ENCODE results near the gene MBD3L5. TPM values are rescaled to one million over a fixed set of nuclear protein-coding genes. Genes with fewer than 3 reads are reported as not detected.
A peak's percentile ranks its signal among the peaks of the same experiment; 100 is the strongest.
"Not testable (repeated sequence)": the region's sequence is repeated elsewhere in the genome, so short reads cannot be mapped to it uniquely, and the experiment has no call there.

The MBD3L5 gene
- total and polyA plus RNA-seq, 5 experiments from 2014 or later = not detected

DNA sequence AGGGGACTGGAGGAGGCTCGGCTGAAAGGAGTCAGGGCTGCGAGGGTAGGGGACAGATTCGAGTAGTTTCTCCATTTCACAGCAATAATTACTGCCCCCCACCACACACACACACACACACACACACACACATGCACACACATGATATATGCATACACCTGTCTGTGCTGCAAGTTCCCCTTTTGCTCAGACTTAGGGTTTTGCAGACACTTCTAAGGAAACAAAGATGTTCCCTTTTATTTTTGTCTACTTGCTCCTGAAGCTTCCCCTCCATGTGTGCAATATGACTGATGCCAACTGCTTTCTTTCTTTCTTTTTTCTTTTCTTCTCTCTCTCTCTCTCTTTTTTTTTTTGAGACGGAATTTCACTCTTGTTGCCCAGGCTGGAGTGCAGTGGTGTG, 22.5 kb upstream of the MBD3L5 start:
- POLR2A ChIA-PET = no interaction called here
- DNase-seq (no peak), ATAC-seq (no peak)
- H3K9me3 Mint-ChIP-seq = no peaks in the 10 kb centered on the region
- H3K27ac Mint-ChIP-seq = peak overlapping the region in 2 of 10 donors; percentile 43 to 66
- no peaks in the 10 kb centered on the region for H3K36me3 Mint-ChIP-seq
- H3K4me1 Mint-ChIP-seq = peaks cover 14 to 50% (median 46%) of the 10 kb centered on the region in 4 donors
- no peaks in the 10 kb centered on the region for H3K27me3 Mint-ChIP-seq
- peak overlapping the region in 6 of 10 donors; percentile 14 to 77 (median 30) for H3K4me3 Mint-ChIP-seq

DNA sequence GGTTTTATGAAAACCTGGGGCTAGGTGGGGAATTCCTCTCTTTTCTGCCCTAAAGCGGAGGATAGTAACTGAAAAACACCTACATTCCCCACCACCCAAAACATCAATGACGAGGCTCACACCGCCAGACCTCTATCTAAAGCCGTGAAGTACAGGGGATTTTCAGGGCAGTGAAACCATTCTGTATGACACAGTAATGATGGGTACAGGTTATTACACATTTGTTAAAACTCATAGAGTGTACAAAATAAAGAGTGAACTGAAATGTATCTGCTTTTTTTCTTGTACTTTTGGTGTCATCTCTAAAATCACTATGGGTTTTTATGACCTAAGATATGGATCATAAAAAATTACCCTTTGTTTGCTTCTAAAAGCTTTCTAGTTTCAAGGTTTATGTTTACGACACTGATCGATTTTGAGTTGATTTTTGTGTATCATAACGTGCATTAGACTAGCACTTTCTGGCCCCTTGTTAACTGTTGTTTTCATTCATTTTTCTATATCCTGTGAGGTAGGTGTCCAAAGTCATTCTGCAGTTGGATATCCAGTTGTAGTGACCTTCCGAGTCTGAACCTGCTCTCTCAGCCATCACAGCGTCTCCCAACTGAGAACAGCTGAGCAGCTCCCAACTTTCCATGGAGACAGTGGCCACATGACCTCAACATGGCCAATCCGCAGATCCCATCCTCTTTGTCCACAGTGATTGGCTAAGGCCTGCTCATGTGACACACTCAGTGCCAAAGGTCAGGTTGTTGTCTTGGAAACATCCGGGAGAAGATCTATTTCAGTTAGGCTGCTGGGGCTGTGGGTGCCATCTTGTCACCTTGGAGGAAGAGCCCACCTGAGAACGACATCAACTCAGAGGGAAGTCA, 19.4 kb upstream of the MBD3L5 start:
- POLR2A ChIA-PET = no interaction called here
- ATAC-seq (no peak), DNase-seq (no peak)
- peak overlapping the region in 3 of 10 donors; percentile 27 to 43 (median 31) for H3K27ac Mint-ChIP-seq
- peak overlapping the region in 3 of 10 donors; percentile 14 to 24 (median 14) for H3K4me3 Mint-ChIP-seq
- H3K36me3 Mint-ChIP-seq = no peaks in the 10 kb centered on the region
- peaks cover 0 to 3% (median 0%) of the 10 kb centered on the region in 9 donors for H3K9me3 Mint-ChIP-seq
- H3K27me3 Mint-ChIP-seq = no peaks in the 10 kb centered on the region
- peaks cover 11 to 56% (median 51%) of the 10 kb centered on the region in 4 donors for H3K4me1 Mint-ChIP-seq

DNA sequence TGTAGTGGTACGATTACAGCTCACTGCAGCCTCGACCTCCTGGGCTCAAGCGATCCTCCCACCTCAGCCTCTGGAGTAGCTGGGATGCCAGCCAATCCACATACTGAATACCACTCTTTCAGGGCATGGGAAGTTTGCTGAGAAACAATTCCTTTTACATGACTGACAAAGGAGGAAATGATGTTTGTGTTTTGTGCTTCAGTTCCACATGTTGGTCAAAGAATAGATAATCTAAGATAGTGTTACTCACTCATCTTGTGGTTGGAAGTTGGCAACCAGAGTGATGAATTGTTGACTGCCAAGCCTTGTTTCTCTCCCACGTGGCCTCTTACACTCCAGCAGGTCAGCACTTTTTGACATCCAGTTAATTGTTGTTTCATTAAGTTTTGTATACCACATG, 16.7 kb upstream of the MBD3L5 start:
- Mint-ChIP-seq H3K4me3 (peak overlapping the region in 1 of 10 donors; percentile 14), H3K27me3 (no peaks in the 10 kb centered on the region), H3K36me3 (no peaks in the 10 kb centered on the region), H3K27ac (peak overlapping the region in 7 of 10 donors; percentile 0 to 64 (median 51)), H3K9me3 (peaks cover 0 to 3% (median 0%) of the 10 kb centered on the region in 9 donors), H3K4me1 (peaks cover 8 to 37% (median 35%) of the 10 kb centered on the region in 4 donors)
- ATAC-seq (peak in 1 of 2 donors; percentile 23), DNase-seq (no peak)
- POLR2A ChIA-PET = no interaction called here

DNA sequence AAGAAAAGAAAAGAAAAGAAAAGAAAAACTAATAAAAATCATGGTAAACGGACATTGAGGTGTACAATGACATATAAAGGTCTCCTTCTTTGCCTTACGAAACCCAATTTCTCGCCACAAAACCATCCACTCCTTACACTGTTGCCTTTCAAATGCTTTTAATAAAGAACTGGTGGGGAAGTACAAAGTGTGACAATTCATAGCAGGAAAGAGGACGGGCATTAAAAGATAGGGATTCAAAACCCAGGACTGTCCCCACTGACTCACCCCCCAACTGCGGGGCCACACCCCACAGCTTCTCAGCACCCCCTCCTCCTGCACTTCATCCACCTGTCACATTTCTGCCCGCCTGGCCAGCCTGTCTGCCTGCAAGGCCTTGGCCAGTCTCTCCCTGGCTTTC, 11.6 kb upstream of the MBD3L5 start:
- ATAC-seq (no peak), DNase-seq (no peak)
- no peak overlapping the region for H3K27ac Mint-ChIP-seq
- H3K4me1 Mint-ChIP-seq = peaks cover 0 to 8% (median 3%) of the 10 kb centered on the region in 4 donors
- H3K9me3 Mint-ChIP-seq = peaks cover 0 to under 1% (median 0%) of the 10 kb centered on the region in 9 donors
- H3K36me3 Mint-ChIP-seq = no peaks in the 10 kb centered on the region
- no peaks in the 10 kb centered on the region for H3K27me3 Mint-ChIP-seq
- POLR2A ChIA-PET = no interaction called here
- H3K4me3 Mint-ChIP-seq = no peak overlapping the region

DNA sequence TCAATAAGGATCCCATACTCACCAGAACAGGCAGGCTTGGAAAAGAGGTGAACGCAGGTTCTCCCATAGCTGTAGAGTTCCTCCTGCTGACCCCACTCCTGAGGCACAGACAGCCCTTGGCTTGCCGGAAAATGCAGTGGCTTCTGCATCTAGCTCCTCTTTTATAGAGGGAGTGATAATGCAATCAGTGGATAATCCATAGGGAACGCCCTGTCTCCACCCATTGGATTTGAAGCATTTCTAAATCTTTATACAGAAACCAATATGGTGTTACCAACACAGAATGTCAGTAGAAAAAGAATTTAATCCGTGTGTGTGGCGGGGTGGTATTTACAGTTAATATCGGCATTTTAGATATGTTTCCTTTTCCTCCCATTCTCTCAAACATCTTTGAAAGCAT, 9.0 kb upstream of the MBD3L5 start, which contains the start of gene MBD3L2B:
MBD3L2B (minus strand) TSS at position 101 of the 400 bp plus-strand sequence; CDS start at position 67, 34 bp downstream.
- H3K27ac Mint-ChIP-seq, POLR2A ChIA-PET, ATAC-seq, H3K4me1 Mint-ChIP-seq, DNase-seq, H3K27me3 Mint-ChIP-seq, H3K9me3 Mint-ChIP-seq, H3K36me3 Mint-ChIP-seq, H3K4me3 Mint-ChIP-seq: not testable (repeated sequence)

DNA sequence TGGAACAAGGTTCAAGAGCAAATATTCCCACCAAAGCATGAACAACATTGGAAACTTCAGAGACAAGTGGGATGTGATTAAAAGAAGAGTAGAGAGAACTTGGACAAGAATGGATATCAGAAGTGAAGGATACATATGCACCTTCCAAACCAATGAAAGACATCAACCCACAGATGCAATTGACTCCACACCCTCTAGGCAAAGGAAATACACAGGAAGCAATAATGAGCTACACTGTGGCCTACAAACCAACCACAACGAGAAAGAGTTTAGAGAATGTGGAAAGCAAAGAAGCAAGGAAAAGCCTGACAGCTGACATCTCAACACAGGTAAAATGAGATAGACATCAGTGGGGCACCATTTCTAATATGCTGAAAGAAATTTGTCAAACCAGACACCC, 1.6 kb upstream of the MBD3L5 start:
- H3K27me3 Mint-ChIP-seq, POLR2A ChIA-PET, H3K4me1 Mint-ChIP-seq, H3K4me3 Mint-ChIP-seq, H3K36me3 Mint-ChIP-seq, H3K9me3 Mint-ChIP-seq, DNase-seq, H3K27ac Mint-ChIP-seq: not testable (repeated sequence)
- peak in 1 of 2 donors; percentile 62 for ATAC-seq

DNA sequence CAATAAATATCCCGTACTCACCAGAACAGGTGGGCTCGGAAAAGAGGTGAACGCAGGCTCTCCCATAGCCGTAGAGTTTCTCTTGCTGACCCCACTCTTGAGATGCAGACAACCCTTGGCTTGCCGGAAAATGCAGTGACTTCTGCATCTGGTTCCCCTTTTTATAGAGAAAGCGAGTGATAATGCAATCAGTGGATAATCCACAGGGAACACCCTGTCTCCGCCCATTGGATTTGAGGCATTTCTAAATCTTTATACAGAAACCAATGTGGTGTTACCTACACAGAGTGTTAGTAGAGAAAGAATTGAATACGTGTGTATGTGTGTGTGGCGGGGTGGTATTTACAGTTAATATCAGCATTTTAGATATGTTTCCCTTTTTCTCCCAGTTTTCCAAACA, 9.7 kb downstream of the MBD3L5 start, which contains the start of gene MBD3L4:
MBD3L4 (minus strand) TSS at position 101 of the 400 bp plus-strand sequence; CDS start at position 66, 35 bp downstream.
- ATAC-seq, H3K36me3 Mint-ChIP-seq, H3K27me3 Mint-ChIP-seq, H3K27ac Mint-ChIP-seq, H3K4me3 Mint-ChIP-seq, POLR2A ChIA-PET, DNase-seq, H3K9me3 Mint-ChIP-seq, H3K4me1 Mint-ChIP-seq: not testable (repeated sequence)

DNA sequence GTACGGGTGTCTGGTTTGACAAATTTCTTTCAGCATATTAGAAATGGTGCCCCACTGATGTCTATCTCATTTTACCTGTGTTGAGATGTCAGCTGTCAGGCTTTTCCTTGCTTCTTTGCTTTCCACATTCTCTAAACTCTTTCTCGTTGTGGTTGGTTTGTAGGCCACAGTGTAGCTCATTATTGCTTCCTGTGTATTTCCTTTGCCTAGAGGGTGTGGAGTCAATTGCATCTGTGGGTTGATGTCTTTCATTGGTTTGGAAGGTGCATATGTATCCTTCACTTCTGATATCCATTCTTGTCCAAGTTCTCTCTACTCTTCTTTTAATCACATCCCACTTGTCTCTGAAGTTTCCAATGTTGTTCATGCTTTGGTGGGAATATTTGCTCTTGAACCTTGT, 11.2 kb downstream of the MBD3L5 start:
- H3K27ac Mint-ChIP-seq, H3K36me3 Mint-ChIP-seq, DNase-seq, POLR2A ChIA-PET, H3K27me3 Mint-ChIP-seq, H3K9me3 Mint-ChIP-seq, H3K4me3 Mint-ChIP-seq, H3K4me1 Mint-ChIP-seq: not testable (repeated sequence)
- ATAC-seq = peak in 1 of 2 donors; percentile 72

DNA sequence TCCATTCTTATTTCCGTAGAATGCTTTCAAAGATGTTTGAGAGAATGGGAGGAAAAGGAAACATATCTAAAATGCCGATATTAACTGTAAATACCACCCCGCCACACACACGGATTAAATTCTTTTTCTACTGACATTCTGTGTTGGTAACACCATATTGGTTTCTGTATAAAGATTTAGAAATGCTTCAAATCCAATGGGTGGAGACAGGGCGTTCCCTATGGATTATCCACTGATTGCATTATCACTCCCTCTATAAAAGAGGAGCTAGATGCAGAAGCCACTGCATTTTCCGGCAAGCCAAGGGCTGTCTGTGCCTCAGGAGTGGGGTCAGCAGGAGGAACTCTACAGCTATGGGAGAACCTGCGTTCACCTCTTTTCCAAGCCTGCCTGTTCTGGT, 18.6 kb downstream of the MBD3L5 start, which contains the start of gene MBD3L2:
MBD3L2 (plus strand) TSS at position 301 of the 400 bp plus-strand sequence; CDS start at position 354, 53 bp downstream.
- DNase-seq, H3K9me3 Mint-ChIP-seq, POLR2A ChIA-PET, H3K36me3 Mint-ChIP-seq, H3K27ac Mint-ChIP-seq, H3K4me1 Mint-ChIP-seq, H3K4me3 Mint-ChIP-seq, ATAC-seq, H3K27me3 Mint-ChIP-seq: not testable (repeated sequence)

DNA sequence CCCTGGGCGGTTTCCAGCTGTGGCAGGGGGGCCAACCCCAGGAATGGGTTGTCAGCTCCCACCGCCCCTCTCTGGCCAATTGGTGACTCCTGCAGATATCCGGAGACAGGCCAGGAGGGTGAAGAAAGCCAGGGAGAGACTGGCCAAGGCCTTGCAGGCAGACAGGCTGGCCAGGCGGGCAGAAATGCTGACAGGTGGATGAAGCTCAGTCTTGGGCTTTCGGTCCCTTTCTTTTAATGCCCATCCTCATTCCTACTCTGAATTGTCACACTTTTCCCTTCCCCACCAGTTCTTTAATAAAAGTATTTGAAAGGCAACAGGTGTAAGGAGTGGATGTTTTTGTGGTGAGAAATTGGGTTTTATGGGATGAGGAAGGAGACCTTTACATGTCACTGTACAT, 21.0 kb downstream of the MBD3L5 start:
- DNase-seq, H3K27me3 Mint-ChIP-seq, ATAC-seq, H3K36me3 Mint-ChIP-seq, H3K27ac Mint-ChIP-seq, H3K4me3 Mint-ChIP-seq, POLR2A ChIA-PET, H3K4me1 Mint-ChIP-seq, H3K9me3 Mint-ChIP-seq: not testable (repeated sequence)

DNA sequence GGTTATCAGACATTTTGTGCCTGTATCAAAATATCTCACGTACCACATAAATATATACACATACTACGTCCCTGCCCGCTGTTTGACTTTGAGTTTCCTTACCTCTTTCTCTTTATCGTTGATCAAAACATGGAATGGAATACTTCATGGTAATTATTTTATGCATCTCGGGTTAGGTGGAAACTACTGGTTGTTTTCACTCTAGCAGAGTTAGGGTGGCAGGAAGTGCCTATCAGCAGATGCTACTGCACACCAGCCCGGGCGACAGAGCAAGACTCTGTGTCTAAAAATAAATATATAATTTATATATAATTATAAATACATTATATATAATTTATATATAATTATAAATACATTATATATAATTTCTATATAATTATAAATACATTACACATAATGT, 22.5 kb downstream of the MBD3L5 start:
- H3K27ac Mint-ChIP-seq, H3K27me3 Mint-ChIP-seq, ATAC-seq, H3K9me3 Mint-ChIP-seq, POLR2A ChIA-PET, H3K4me1 Mint-ChIP-seq, H3K4me3 Mint-ChIP-seq, H3K36me3 Mint-ChIP-seq, DNase-seq: not testable (repeated sequence)

DNA sequence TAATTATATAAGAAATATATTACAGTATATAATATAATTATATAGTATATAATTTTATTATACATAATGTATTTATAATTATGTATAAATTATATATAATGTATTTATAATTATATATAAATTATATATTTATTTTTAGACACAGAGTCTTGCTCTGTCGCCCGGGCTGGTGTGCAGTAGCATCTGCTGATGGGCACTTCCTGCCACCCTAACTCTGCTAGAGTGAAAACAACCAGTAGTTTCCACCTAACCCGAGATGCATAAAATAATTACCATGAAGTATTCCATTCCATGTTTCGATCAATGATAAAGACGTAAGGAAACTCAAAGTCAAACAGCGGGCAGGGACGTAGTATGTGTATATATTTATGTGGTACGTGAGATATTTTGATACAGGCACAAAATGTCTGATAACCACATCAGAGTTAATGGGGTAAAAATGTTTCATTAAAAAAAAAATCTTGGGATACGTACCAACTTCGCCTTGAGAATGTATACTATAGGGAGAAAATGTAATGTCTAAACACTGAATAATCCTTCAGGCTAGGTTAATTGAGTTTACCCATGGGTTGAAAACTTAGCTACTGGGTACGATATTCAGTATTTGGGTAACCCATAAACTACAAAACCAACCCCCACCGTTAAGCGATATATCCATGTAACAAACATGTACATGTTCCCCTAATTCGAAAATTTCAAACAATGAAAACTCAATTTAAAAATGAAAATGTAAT, 24.4 kb downstream of the MBD3L5 start:
- H3K27me3 Mint-ChIP-seq, H3K4me3 Mint-ChIP-seq, ATAC-seq, H3K27ac Mint-ChIP-seq, POLR2A ChIA-PET, H3K36me3 Mint-ChIP-seq, H3K4me1 Mint-ChIP-seq, H3K9me3 Mint-ChIP-seq: not testable (repeated sequence)
- peak in 1 of 10 donors; percentile 11 for DNase-seq

DNA sequence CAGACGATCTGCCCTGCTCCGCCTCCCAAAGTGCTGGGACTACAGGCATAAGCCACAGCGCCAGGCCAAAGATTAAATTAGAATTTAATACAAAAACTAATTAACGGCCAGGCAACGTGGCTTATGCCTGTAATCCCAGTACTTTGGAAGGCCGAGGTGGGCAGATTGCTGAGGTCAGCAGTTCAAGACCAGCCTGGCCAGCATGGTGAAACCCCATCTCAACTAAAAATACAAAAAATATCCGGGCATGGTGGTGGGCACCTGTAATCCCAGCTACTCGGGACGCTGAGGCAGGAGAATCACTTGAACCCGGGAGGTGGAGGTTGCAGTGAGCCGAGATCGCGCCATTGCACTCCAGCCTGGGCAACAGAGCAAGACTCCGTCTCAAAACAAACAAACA, 25.3 kb downstream of the MBD3L5 start:
- H3K27me3 Mint-ChIP-seq, POLR2A ChIA-PET, H3K9me3 Mint-ChIP-seq, H3K4me3 Mint-ChIP-seq, DNase-seq, ATAC-seq, H3K36me3 Mint-ChIP-seq, H3K4me1 Mint-ChIP-seq, H3K27ac Mint-ChIP-seq: not testable (repeated sequence)
